ENCODE results near the gene OXSR1. TPM values are rescaled to one million over a fixed set of nuclear protein-coding genes. Genes with fewer than 3 reads are reported as not detected.

OXSR1 gene
- total RNA-seq, 1 donor from 2014 or later: 20.9 TPM

- Histone ChIP-seq H3K4me1 (ENCODE audit: control insufficient read depth in 3 of 3, insufficient read depth in 3 of 3, low read length in 3 of 3) (peaks cover 11 to 18% (median 12%) of the 10 kb centered on the region in 3 donors), H3K9ac (ENCODE audit: low read depth in 1 of 3, low read length in 3 of 3) (peak overlapping the region; percentile 88 to 90 (median 89)), H3K9me3 (ENCODE audit: control insufficient read depth in 3 of 3, low read length in 3 of 3) (no peaks in the 10 kb centered on the region), H3K36me3 (ENCODE audit: control insufficient read depth in 3 of 3, insufficient read depth in 3 of 3, low read length in 3 of 3) (no peaks in the 10 kb centered on the region), H3K27me3 (ENCODE audit: control insufficient read depth in 3 of 3, insufficient read depth in 3 of 3, low read length in 3 of 3) (no peaks in the 10 kb centered on the region), H3K27ac (ENCODE audit: low read depth, low read length) (peak overlapping the region; percentile 98), H3K4me3 (ENCODE audit: low read length in 3 of 3) (peak overlapping the region; percentile 82 to 93 (median 90))
Measured at GRCh38 chr3:38165722-38166387, 518 bp downstream of the OXSR1 start.

DNA sequence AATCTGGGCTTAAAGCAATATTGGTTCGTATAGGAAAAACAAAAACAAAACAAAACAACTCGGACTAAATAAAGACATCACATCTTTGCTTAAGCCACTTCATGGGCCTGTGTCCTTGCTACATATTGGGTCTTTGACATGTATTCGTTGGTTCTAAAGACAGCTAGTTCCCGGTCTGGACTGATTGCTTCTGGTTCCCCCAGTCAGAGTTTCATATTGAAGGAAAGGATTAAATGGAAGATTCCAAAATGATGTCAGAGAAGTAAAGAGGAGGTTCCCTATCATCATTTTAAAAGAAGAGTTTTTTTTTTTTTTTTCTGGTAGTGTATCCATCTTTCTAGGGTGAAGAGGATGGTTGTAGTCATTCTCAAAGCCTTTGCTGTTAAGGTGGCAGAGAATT lies 2.3 kb downstream of the OXSR1 start:
- H3K27ac ChIP-seq (ENCODE audit: low read depth, low read length): no peak overlapping the region
- peaks cover 11 to 18% (median 12%) of the 10 kb centered on the region in 3 donors for H3K4me1 ChIP-seq (ENCODE audit: control insufficient read depth in 3 of 3, insufficient read depth in 3 of 3, low read length in 3 of 3)
- no peaks in the 10 kb centered on the region for H3K9me3 ChIP-seq (ENCODE audit: control insufficient read depth in 3 of 3, low read length in 3 of 3)
- H3K9ac ChIP-seq (ENCODE audit: low read depth in 1 of 3, low read length in 3 of 3): no peak overlapping the region
- no peaks in the 10 kb centered on the region for H3K36me3 ChIP-seq (ENCODE audit: control insufficient read depth in 3 of 3, insufficient read depth in 3 of 3, low read length in 3 of 3)
- no peak overlapping the region for H3K4me3 ChIP-seq (ENCODE audit: low read length in 3 of 3)
- H3K27me3 ChIP-seq (ENCODE audit: control insufficient read depth in 3 of 3, insufficient read depth in 3 of 3, low read length in 3 of 3): no peaks in the 10 kb centered on the region

DNA sequence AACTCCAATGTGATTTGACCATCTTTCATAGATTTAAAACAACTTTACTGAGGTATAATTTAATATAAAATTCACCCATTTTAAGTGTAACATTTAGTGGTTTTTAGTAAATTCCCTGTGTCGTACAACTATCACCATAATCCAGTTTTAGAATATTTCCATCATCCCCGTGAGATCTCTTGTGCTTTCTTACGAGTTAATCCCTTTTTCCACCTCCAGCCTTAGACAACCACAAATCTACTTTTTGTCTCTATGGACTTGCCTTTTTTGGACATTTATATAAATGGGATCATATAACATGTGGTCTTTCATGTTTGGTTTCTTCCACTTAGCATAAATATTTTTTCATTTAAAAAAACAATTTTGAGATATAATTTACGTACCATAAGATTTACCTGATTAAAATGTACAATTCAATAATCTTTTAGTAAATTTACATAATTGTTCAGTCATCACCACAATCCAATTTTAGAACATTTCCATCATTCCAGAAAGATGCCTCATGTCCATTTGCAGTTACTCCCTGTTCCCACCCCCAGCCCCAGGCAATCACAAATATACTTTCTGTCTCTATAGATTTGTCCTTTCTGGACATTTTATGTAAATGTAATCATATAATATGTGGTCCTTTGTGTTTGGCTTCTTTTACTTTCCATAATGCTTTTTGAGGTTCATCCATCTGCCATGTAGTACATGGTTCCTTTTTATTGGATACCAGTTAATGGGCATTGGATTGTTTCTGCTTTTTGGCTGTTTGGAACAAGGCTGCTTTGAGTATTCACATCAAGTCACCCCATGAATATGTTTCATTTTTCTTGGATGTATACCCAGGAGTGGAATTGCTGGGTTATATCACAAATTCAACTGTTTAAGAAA lies 3.1 kb downstream of the OXSR1 start:
- Histone ChIP-seq H3K27ac (ENCODE audit: low read depth, low read length) (no peak overlapping the region), H3K4me1 (ENCODE audit: control insufficient read depth in 3 of 3, insufficient read depth in 3 of 3, low read length in 3 of 3) (peaks cover 12 to 20% (median 14%) of the 10 kb centered on the region in 3 donors), H3K27me3 (ENCODE audit: control insufficient read depth in 3 of 3, insufficient read depth in 3 of 3, low read length in 3 of 3) (no peaks in the 10 kb centered on the region), H3K9ac (ENCODE audit: low read depth in 1 of 3, low read length in 3 of 3) (no peak overlapping the region), H3K4me3 (ENCODE audit: low read length in 3 of 3) (no peak overlapping the region), H3K9me3 (ENCODE audit: control insufficient read depth in 3 of 3, low read length in 3 of 3) (no peaks in the 10 kb centered on the region), H3K36me3 (ENCODE audit: control insufficient read depth in 3 of 3, insufficient read depth in 3 of 3, low read length in 3 of 3) (no peaks in the 10 kb centered on the region)

GRCh38 chr3:38169027-38169317 lies 3.6 kb downstream of the OXSR1 start:
- Histone ChIP-seq H3K27me3 (ENCODE audit: control insufficient read depth in 3 of 3, insufficient read depth in 3 of 3, low read length in 3 of 3) (no peaks in the 10 kb centered on the region), H3K36me3 (ENCODE audit: control insufficient read depth in 3 of 3, insufficient read depth in 3 of 3, low read length in 3 of 3) (no peaks in the 10 kb centered on the region), H3K4me1 (ENCODE audit: control insufficient read depth in 3 of 3, insufficient read depth in 3 of 3, low read length in 3 of 3) (peaks cover 12 to 21% (median 14%) of the 10 kb centered on the region in 3 donors), H3K9me3 (ENCODE audit: control insufficient read depth in 3 of 3, low read length in 3 of 3) (no peaks in the 10 kb centered on the region), H3K27ac (ENCODE audit: low read depth, low read length) (no peak overlapping the region), H3K9ac (ENCODE audit: low read depth in 1 of 3, low read length in 3 of 3) (no peak overlapping the region), H3K4me3 (ENCODE audit: low read length in 3 of 3) (no peak overlapping the region)

DNA sequence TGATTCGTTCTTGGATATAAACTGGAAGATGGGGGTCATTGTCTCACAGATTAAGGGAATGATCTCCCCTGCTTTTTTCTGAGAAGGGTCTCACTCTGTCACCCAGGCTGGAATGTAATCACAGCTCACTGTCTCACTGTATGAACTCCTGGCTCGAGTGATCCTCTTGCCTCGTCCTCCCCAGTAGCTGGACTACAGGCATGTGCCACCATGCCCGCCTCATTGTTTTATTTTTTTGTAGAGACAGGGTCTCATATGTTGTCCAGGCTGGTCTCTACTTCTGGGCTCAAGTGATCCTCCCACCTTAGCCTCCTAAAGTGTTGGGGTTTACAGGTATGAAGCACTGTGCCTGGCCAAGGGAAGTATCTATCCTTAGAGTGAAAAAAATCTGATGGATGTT lies 5.4 kb downstream of the OXSR1 start:
- Histone ChIP-seq H3K9ac (ENCODE audit: low read depth in 1 of 3, low read length in 3 of 3) (no peak overlapping the region), H3K27me3 (ENCODE audit: control insufficient read depth in 3 of 3, insufficient read depth in 3 of 3, low read length in 3 of 3) (no peaks in the 10 kb centered on the region), H3K4me3 (ENCODE audit: low read length in 3 of 3) (no peak overlapping the region), H3K27ac (ENCODE audit: low read depth, low read length) (no peak overlapping the region), H3K36me3 (ENCODE audit: control insufficient read depth in 3 of 3, insufficient read depth in 3 of 3, low read length in 3 of 3) (no peaks in the 10 kb centered on the region), H3K4me1 (ENCODE audit: control insufficient read depth in 3 of 3, insufficient read depth in 3 of 3, low read length in 3 of 3) (peaks cover 12 to 25% (median 14%) of the 10 kb centered on the region in 3 donors), H3K9me3 (ENCODE audit: control insufficient read depth in 3 of 3, low read length in 3 of 3) (no peaks in the 10 kb centered on the region)

DNA sequence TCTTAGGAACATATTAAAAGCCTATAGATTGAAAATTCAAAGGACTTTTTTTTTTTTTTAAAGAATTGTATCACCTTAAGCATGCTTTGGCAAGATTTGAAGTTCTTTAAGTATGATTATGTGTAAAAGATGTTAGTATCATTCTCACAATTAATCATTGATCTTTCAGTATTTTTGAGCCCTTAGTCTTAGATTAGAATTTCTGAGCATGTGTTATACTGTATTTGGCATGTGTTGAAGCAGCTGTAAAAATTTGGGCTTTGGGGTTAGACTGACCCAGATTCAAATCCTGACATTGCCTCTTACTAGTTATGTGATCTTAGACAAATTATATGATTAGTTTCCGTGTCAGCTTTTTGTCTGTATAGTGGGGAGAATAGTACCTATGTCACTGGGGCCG lies 6.3 kb downstream of the OXSR1 start:
- H3K27ac ChIP-seq (ENCODE audit: low read depth, low read length): no peak overlapping the region
- H3K9me3 ChIP-seq (ENCODE audit: control insufficient read depth in 3 of 3, low read length in 3 of 3): no peaks in the 10 kb centered on the region
- H3K4me1 ChIP-seq (ENCODE audit: control insufficient read depth in 3 of 3, insufficient read depth in 3 of 3, low read length in 3 of 3): peaks cover 8 to 18% (median 14%) of the 10 kb centered on the region in 3 donors
- H3K9ac ChIP-seq (ENCODE audit: low read depth in 1 of 3, low read length in 3 of 3): no peak overlapping the region
- no peaks in the 10 kb centered on the region for H3K36me3 ChIP-seq (ENCODE audit: control insufficient read depth in 3 of 3, insufficient read depth in 3 of 3, low read length in 3 of 3)
- no peak overlapping the region for H3K4me3 ChIP-seq (ENCODE audit: low read length in 3 of 3)
- no peaks in the 10 kb centered on the region for H3K27me3 ChIP-seq (ENCODE audit: control insufficient read depth in 3 of 3, insufficient read depth in 3 of 3, low read length in 3 of 3)

- H3K27me3 ChIP-seq (ENCODE audit: control insufficient read depth in 3 of 3, insufficient read depth in 3 of 3, low read length in 3 of 3): no peaks in the 10 kb centered on the region
- H3K4me3 ChIP-seq (ENCODE audit: low read length in 3 of 3): no peak overlapping the region
- H3K9ac ChIP-seq (ENCODE audit: low read depth in 1 of 3, low read length in 3 of 3): no peak overlapping the region
- no peaks in the 10 kb centered on the region for H3K36me3 ChIP-seq (ENCODE audit: control insufficient read depth in 3 of 3, insufficient read depth in 3 of 3, low read length in 3 of 3)
- H3K9me3 ChIP-seq (ENCODE audit: control insufficient read depth in 3 of 3, low read length in 3 of 3): no peaks in the 10 kb centered on the region
- peaks cover 0 to 12% (median 3%) of the 10 kb centered on the region in 3 donors for H3K4me1 ChIP-seq (ENCODE audit: control insufficient read depth in 3 of 3, insufficient read depth in 3 of 3, low read length in 3 of 3)
- H3K27ac ChIP-seq (ENCODE audit: low read depth, low read length): no peak overlapping the region
Measured at GRCh38 chr3:38173834-38174418, 8.6 kb downstream of the OXSR1 start.

DNA sequence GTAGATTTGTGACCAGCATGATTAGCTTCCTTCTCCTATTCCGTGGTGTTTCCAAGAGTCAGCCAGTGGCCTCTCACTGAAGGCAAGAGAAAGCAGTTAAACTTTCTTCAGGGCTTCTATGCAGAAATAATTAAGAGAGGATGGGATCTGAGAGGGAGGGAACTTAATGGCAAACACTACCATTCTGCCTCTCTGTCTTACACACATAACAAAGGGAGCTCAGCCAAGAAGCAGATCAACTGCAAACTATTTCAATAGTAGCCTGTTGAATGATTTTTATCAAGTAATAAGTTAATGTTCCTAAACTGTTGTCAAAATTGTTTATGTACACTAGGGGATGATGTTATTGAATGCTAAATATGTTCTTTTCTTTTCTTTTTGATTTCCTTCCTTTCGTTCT lies 11.8 kb downstream of the OXSR1 start:
- no peak overlapping the region for H3K27ac ChIP-seq (ENCODE audit: low read depth, low read length)
- no peak overlapping the region for H3K9ac ChIP-seq (ENCODE audit: low read depth in 1 of 3, low read length in 3 of 3)
- H3K9me3 ChIP-seq (ENCODE audit: control insufficient read depth in 3 of 3, low read length in 3 of 3): no peaks in the 10 kb centered on the region
- H3K27me3 ChIP-seq (ENCODE audit: control insufficient read depth in 3 of 3, insufficient read depth in 3 of 3, low read length in 3 of 3): no peaks in the 10 kb centered on the region
- peaks cover 0 to 8% (median 3%) of the 10 kb centered on the region in 3 donors for H3K4me1 ChIP-seq (ENCODE audit: control insufficient read depth in 3 of 3, insufficient read depth in 3 of 3, low read length in 3 of 3)
- H3K4me3 ChIP-seq (ENCODE audit: low read length in 3 of 3): no peak overlapping the region
- H3K36me3 ChIP-seq (ENCODE audit: control insufficient read depth in 3 of 3, insufficient read depth in 3 of 3, low read length in 3 of 3): no peaks in the 10 kb centered on the region

- Histone ChIP-seq H3K36me3 (ENCODE audit: control insufficient read depth in 3 of 3, insufficient read depth in 3 of 3, low read length in 3 of 3) (peaks cover 0 to 8% (median 0%) of the 10 kb centered on the region in 3 donors), H3K4me3 (ENCODE audit: low read length in 3 of 3) (no peak overlapping the region), H3K9me3 (ENCODE audit: control insufficient read depth in 3 of 3, low read length in 3 of 3) (no peaks in the 10 kb centered on the region)
Measured at GRCh38 chr3:38186781-38187180, 21.4 kb downstream of the OXSR1 start.

DNA sequence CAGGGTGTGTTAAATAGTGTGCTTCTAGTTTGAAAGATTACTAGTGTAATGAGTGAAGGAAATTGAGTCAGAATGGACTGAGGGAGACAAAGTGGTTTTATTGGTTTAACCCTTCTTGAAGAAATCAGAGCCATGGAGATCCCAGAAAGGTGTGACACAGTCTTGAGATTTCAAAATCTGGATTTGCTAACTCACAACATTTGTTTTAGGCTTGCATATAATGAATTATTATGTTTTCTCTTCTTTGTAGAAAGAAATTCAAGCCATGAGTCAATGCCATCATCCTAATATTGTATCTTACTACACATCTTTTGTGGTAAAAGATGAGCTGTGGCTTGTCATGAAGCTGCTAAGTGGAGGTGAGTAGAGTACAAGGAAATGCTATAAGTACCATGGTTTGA lies 25.1 kb downstream of the OXSR1 start:
- Histone ChIP-seq H3K36me3 (ENCODE audit: control insufficient read depth in 3 of 3, insufficient read depth in 3 of 3, low read length in 3 of 3) (peaks cover 0 to 7% (median 0%) of the 10 kb centered on the region in 3 donors), H3K4me1 (ENCODE audit: control insufficient read depth in 3 of 3, insufficient read depth in 3 of 3, low read length in 3 of 3) (no peaks in the 10 kb centered on the region)

More at GRCh38 chr3:38186781-38187180, 21.4 kb downstream of the OXSR1 start:
- Histone ChIP-seq H3K9ac (ENCODE audit: low read depth in 1 of 3, low read length in 3 of 3) (no peak overlapping the region), H3K27ac (ENCODE audit: low read depth, low read length) (no peak overlapping the region), H3K27me3 (ENCODE audit: control insufficient read depth in 3 of 3, insufficient read depth in 3 of 3, low read length in 3 of 3) (no peaks in the 10 kb centered on the region), H3K4me1 (ENCODE audit: control insufficient read depth in 3 of 3, insufficient read depth in 3 of 3, low read length in 3 of 3) (no peaks in the 10 kb centered on the region)

More for the DNA sequence above, 25.1 kb downstream of the OXSR1 start:
- Histone ChIP-seq H3K9ac (ENCODE audit: low read depth in 1 of 3, low read length in 3 of 3) (no peak overlapping the region), H3K4me3 (ENCODE audit: low read length in 3 of 3) (no peak overlapping the region), H3K9me3 (ENCODE audit: control insufficient read depth in 3 of 3, low read length in 3 of 3) (no peaks in the 10 kb centered on the region), H3K27me3 (ENCODE audit: control insufficient read depth in 3 of 3, insufficient read depth in 3 of 3, low read length in 3 of 3) (no peaks in the 10 kb centered on the region), H3K27ac (ENCODE audit: low read depth, low read length) (no peak overlapping the region)
